Activated CD4-positive, alpha-beta T cell treated with anti-CD3 and anti-CD28 coated beads, Interleukin-2, amount 50 U/mL, for 48 hours (primary cell): ENCODE data around the gene CCAR1.
"Not testable (repeated sequence)": the region's sequence is repeated elsewhere in the genome, so short reads cannot be mapped to it uniquely, and the experiment has no call there.

Experiments used
- DNase-seq, 2 experiments: peaks; one replicate each; pipeline ENCODE4 v3.0.0-alpha.2; 2020

CCAR1 gene, protein sequence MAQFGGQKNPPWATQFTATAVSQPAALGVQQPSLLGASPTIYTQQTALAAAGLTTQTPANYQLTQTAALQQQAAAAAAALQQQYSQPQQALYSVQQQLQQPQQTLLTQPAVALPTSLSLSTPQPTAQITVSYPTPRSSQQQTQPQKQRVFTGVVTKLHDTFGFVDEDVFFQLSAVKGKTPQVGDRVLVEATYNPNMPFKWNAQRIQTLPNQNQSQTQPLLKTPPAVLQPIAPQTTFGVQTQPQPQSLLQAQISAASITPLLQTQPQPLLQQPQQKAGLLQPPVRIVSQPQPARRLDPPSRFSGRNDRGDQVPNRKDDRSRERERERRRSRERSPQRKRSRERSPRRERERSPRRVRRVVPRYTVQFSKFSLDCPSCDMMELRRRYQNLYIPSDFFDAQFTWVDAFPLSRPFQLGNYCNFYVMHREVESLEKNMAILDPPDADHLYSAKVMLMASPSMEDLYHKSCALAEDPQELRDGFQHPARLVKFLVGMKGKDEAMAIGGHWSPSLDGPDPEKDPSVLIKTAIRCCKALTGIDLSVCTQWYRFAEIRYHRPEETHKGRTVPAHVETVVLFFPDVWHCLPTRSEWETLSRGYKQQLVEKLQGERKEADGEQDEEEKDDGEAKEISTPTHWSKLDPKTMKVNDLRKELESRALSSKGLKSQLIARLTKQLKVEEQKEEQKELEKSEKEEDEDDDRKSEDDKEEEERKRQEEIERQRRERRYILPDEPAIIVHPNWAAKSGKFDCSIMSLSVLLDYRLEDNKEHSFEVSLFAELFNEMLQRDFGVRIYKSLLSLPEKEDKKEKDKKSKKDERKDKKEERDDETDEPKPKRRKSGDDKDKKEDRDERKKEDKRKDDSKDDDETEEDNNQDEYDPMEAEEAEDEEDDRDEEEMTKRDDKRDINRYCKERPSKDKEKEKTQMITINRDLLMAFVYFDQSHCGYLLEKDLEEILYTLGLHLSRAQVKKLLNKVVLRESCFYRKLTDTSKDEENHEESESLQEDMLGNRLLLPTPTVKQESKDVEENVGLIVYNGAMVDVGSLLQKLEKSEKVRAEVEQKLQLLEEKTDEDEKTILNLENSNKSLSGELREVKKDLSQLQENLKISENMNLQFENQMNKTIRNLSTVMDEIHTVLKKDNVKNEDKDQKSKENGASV

DNA sequence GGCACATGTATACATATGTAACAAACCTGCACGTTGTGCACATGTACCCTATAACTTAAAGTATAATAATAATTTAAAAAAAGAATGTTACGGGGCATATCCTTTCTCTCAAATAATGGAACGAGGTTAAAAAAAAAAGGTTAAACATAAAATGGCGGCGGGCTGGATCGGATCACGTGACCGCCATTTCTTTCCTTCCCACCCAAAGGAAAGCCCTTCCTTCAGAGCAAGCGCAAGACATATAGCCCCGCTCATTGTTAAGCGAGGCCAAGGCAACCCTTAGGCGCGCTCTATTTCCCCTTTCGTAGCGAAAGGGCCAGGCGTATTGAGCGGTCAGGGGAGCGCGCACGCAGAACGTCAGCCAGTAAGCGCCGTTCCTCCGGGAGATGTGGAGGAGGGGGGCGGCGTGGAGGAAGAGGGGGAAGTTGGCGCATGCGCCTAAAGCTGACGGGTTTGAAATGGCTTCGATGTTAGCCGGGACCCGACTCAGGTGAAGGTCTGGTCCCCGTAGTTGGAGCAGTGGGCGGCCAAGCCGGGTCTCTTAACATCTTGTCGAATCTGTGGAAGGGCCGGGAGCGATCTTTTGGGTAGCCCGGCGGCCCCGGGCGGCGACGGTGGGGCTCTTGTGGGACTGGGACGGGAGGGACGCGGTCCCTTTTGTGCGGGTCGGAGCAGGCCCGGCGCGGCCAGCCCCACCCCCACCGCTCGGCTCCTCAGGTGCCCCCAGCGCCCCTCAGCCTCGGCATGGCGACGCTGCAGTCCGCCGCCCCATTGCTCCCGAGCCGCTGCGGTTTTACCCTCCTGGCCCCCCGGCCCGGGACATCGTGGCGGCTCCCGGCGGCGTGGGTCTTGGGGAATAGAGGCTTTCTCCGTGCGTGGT lies at the start of gene CCAR1:
Gene CCAR1, plus strand, starts transcription at position 447 of the 880 bp plus-strand sequence. CDS start 1,266 bp downstream, outside the sequence.
- DNase-seq, result peak; percentile 95 to 97

DNA sequence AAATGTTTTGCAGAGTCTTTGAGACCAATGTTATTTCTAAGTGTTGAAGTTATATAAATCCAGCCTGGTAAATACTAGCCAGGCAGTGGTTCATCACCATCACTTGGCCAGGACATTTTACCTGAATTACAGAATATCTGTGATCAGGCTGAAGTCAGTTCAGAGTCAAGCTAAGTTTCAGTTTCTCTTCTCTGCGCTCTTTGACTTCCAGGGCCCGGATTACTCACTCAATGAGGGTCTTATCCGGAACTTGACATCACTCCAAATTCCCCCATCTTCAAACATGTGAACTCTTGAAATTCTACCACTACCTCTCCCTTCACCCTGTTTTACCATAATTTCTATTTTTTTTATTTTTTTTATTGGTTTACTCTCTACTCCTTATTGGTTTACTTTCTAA lies 36.6 kb upstream of the CCAR1 start:
- DNase-seq, result no peak

DNA sequence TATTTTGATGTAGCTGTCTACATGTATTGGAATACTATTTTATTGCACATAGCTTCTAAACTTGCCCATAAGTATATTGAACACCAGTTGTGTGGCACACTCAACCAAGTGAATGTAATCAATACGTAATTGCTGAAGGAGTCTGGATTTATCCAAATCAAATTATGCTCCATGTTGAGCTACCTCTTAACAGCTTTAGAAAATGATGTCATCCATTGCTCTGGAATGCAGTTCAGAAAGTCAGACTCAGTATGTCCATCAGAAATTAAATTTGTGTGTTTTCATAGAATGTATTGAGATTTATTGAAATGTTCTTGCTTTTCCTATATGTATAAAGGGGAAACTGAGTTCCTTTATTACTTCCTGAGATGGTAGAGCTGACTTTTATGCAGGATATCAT lies 25.0 kb upstream of the CCAR1 start:
- DNase-seq, result no peak

DNA sequence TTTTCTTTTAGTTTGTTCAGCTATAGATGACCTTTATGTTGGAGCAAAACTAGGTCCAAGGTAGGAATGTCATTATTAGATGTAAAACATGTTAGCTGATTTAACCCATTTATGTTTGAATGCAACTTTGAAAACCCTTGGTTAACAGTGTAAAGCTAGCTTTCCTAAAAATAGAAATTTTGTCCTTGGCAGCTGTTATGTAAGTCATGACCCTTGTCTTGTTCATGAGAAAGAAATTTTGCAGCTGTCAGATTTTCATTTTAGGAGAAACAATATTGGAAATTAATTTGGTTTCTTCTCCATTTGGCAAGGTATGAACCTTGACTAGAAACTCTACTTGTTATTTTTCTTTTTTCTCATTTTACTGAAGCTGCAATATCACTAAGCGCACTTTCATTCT lies 23.9 kb upstream of the CCAR1 start:
- DNase-seq, result no peak

DNA sequence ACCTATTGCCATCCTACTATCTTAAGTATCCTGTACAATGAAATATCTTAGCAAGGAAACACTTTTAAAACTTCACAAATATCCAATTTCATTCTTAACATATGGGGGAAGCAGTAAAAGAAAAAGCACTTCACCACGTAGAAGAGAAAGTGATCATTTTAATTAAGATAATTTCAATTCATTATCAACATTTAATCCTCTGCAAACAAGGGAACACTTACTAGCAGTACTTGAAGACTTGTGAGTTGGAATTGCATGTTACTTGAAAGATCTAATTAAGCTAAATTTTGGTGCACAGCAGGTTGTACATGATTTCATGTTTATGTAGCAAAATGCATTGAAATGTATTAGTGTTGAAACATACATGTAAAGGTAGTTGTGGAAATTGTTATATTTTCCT lies 20.8 kb upstream of the CCAR1 start:
- no peak for DNase-seq

DNA sequence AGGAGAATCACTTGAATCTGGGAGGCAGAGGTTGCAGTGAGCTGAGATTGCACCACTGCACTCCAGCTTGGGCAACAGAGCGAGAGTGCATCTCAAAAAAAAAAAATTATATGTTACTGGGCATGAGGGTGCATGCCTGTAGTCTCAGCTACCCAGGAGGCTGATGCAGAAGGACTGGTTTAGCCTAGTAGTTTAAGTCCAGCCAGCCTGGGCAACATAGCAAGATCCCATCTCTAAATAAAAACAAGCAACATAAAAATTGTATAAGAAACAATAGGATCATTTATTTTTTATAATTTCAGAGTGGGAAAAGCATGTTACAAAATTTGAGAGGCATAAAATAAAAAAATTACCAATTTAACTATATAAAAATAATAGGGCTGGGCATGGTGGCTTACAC lies 15.5 kb upstream of the CCAR1 start:
- DNase-seq, result no peak

DNA sequence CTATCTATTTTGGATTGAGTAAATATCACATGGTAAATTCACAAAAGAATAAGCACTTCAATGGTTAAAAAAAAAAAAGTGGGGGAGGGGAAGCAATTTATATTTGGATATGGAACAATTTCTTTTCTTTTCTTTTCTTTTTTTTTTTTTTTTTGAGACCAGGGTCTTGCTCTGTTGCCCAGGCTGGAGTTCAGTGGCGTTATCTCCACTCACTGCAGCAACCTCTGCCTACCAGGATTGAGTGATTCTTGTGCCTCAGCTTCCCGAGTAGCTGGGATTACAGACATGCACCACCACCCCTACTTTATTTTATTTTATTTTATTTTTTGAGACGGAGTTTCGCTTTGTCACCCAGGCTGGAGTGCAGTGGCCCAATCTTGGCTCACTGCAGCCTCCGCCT lies 12.1 kb upstream of the CCAR1 start:
- DNase-seq, result not testable (repeated sequence)

DNA sequence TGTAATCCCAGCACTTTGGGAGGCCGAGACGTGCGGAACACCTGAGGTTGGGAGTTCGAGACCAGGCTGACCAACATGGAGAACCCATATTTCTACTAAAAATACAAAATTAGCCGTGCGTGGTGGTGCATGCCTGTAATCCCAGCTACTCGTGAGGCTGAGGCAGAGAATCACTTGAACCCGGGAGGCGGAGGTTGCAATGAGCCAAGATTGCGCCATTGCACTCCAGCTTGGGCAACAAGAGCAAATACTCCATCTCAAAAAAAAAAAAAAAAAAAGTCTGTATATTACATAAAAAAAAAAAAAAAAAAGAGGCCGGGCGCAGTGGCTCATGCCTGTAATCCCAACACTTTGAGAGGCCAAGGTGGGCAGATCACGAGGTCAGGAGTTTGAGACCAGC lies 8.0 kb upstream of the CCAR1 start:
- DNase-seq, result not testable (repeated sequence)

DNA sequence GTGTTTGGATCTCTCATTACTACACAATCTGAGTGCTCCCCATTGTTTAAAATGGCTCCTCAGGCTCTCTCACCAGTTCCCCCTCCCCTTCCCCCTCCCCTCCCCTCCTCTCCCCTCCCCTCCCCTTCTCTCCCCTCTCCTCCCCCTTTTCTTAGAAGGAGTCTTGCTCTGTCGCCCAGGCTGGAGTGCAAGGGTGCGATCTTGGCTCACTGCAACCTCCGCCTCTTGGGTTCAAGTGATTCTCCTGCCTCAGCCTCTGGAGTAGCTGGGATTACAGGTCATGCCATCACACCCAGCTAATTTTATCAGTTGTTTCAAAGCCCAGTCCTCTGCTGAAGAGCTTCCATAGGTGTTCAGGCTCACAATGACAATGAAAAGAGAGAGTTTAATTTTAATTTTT lies 3.6 kb upstream of the CCAR1 start:
- no peak for DNase-seq

DNA sequence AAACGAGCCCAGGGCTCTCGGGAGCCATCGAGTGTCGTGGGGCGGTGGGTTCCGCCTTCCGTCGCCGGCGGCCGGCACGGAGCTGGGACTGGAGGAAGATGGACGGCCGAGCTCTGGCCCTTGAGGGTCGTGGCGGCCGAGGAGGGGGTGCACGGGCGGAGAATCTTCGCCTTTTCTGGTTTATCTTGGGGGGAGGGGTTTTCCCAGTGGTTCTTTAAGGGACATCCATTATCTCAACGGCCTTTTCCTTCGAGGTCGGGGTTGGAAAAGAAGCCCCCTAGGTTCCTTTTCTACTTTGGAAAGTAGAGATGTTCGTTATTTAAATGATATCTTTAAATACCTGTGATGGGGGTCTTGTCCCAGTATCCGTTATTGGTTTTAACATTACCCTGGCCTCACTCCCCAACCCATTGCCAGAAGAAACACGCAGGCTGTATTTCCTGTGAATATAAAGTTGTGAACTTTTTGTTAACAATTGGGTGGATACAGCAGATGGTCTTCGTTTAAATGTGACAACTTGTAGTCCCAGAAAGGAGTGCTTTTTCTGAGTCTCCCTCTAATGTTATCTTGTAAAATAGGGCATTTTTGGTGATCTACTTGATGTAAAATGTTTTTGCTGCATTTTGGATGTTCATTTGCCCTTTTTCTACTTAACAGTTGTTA lies 765 bp downstream of the CCAR1 start:
- no peak for DNase-seq

DNA sequence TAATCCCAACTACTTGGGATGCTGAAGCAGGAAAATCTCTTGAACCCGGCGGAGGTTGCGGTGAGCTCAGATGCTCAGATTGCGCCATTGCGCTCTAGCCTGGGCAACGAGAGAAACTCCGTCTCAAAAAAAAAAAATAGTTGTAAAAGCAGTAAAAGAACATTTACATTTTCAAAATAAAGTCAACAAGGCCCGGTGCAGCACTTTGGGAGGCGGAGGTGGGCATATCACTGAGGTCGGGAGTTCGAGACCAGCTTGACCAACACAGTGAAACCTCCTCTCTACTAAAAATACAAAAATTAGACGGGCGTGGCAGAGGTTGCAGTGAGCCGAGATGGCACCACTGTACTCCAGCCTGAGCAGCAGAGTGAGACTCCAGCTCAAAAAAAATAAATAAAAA lies 4.0 kb downstream of the CCAR1 start:
- no peak for DNase-seq

DNA sequence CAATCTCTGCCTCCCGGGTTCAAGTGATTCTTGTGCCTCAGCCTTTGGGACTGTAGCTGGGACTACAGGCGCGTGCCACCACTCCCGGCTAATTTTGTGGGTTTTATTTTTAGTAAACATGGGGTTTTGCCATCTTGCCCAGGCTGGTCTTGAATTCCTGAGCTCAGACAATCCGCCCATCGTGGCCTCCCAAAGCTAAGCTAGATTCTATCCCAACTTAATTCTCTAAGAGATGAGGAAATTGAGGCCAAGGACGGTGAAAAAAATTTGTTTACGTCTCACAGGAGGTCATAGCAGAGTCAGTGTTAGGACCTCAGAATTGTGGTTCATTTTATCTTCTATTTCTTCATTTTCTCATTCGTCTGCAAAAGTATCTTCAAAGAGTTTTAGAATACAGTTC lies 6.1 kb downstream of the CCAR1 start:
- DNase-seq, result no peak

DNA sequence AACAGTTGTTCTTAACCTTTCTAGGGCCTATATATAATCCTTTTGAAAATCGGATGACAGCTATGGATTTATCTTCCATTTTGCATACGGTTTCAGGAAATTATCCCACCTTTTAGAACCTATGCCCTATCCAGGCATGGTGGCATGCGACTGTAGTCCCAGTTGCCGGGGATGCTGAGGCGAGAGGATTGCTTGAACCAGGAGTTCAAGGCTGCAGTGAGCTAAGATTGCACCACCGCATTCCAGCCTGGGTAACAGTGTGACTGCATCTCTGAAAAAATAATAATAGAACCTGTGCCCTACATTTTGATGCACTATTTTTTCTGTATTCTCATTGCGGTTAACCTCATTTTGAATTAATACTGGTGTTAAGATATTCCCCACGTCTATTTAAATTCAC lies 11.6 kb downstream of the CCAR1 start:
- no peak for DNase-seq

DNA sequence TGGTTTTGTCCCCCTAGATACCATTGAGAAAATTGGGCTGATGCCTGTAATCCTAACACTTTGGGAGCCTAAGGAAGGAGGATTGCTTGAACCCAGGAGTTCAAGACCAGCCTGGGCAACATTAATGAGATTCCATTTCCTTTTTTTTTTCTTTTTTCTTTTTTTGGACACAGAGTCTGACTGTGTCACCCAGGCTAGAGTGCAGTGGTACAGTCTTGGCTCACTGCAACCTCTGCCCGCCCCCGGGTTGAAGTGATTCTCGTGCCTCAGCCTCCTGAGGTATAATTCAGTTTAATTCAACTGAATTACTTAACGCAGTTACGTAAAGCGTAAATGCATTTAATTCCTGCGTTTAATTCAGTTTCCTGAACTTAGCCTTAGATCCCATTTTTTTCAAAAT lies 13.3 kb downstream of the CCAR1 start:
- no peak for DNase-seq

DNA sequence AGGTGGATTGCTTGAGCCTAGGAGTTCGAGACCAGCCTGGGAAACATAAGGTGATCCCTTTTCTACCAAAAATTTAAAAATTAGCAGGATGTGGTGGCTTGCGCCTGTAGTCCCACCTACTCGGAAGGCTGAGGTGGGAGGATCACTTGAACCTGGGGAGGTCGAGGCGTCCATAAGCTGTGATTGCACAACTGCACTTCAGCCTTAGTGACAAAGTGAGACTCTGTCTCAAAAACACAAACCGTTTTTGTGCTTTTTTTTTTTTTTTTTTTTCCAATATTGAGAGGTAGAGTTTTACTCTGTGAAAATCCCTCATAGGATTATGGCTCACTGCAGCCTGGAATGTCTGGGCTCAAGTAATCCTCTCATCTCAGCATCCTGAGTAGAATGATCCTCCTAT lies 14.1 kb downstream of the CCAR1 start:
- no peak for DNase-seq

DNA sequence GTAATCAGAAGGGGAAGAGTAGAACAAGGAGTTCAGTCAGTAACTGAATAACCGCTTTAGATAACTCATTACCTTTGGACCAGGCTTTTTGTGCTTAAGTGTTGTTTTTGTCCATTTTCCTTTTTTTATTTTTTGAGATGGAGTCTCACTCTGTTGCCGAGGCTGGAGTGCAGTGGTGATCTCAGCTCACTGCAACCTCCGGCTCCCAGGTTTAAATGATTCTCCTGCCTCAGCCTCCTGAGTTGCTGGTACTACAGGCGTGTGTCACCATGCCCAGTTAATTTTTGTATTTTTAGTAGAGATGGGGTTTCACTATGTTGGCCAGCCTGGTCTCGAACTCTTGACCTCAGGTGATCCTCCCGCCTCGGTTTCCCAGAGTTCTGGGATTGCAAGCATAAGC lies 14.7 kb downstream of the CCAR1 start:
- DNase-seq, result not testable (repeated sequence)

DNA sequence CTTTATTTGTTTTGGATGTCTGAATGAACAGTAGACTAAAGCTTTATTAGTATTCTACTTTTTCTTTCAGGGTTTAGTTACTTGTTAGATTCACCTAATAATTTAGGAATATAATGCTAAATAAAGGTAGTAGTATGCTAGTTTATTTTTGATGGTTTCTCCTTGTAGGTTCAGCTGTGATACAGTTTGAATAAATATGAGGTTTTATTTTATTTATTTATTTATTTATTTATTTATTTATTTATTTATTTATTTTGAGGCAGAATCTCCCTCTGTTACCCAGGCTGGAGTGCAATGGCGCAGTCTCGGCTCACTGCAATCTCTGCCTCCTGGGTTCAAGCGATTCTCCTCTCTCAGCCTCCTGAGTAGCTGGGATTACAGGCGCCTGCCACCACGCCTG lies 19.6 kb downstream of the CCAR1 start:
- DNase-seq, result not testable (repeated sequence)

DNA sequence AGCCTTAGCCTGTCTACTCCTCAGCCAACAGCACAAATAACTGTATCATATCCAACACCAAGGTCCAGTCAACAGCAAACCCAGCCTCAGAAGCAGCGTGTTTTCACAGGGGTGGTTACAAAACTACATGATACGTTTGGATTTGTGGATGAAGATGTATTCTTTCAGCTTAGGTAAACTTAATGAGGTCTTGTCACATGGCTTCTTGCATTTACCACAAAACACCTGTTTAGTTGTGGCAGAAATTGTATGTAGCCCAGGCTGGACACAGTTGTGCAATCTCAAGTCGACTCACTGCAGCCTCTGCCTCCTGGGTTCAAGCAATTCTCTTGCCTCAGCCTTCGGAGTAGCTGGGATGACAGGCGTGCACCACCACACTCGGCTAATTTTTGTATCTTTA lies 21.4 kb downstream of the CCAR1 start:
- DNase-seq, result no peak

DNA sequence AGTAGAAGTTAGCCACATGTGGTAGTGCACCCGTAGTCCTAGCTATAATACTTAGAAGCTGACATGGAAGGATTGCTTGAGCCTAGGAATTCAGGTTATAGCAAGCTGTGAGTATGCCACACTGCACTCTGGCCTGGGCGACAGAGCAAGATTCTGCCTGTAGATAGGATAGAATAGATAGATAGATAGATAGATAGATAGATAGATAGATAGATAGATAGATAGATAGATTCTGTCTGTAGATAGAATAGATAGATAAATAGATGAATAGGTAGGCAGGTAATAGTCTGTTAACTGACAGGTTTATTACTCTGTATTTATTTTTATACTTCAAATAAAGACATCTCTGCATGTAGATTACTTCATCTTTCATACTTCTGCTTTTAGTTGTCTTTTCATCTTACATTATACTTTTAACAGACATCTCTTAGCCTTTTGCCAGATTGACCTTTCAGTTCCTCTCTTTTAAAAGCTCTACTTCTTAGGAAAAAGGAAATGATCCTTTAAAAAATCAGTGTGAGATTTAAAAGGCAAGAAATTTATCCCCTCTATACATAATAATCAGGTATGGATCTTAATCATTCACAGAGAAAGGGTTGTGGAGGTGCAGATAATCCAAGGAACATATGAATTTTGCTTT lies 31.8 kb downstream of the CCAR1 start:
- DNase-seq, result no peak

DNA sequence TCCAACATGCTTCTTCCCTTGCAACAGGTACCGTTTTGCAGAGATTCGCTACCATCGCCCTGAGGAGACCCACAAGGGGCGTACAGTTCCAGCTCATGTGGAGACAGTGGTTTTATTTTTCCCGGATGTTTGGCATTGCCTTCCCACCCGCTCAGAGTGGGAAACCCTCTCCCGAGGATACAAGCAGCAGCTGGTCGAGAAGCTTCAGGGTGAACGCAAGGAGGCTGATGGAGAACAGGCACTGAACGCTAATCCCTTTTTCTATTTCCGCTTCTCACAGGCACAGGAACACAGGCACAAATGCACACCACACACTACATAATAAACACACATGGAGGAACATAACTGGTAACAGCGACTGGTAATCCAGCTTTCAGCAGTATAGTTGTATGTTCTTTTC lies 35.2 kb downstream of the CCAR1 start:
- no peak for DNase-seq

DNA sequence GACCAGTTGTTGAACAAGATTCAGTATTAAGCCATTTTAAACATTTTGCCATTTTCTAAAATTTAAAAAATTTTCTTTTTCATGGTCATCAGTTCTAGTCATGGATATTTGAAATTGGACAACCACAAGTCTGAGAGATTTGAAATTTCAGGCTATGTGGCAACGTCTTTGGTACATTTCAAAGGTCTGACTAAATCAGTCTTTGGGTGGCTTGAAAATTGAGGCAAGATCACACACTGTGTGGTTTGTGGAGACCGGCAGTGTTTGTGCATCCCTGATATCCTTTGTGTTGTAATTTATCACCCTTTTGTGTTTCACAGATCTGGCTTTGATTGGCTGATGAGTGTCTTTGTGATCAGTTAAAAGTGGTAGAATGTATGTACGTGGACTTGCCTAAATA lies 35.7 kb downstream of the CCAR1 start:
- no peak for DNase-seq
